Activated naive CD8-positive, alpha-beta T cell treated with anti-CD3 and anti-CD28 coated beads, Interleukin-2, amount 50 U/mL, for 16 hours (primary cell): Measurements from ENCODE around the gene SLFN12L.
"Not testable (repeated sequence)": the region's sequence is repeated elsewhere in the genome, so short reads cannot be mapped to it uniquely, and the experiment has no call there.

ENCODE experiments used
- DNase-seq: peaks from one replicate; pipeline ENCODE4 v3.0.0-alpha.2; 2020; ENCODE audit warnings: low read depth, low spot score

SLFN12L gene

GRCh38 chr17:35496451-35497290, 40.8 kb downstream of the SLFN12L start:
- DNase-seq, result no peak

- DNase-seq, result no peak
These were observed 44.4 kb downstream of the SLFN12L start for GRCh38 chr17:35493040-35493439.

- DNase-seq, result no peak
These were observed 46.1 kb downstream of the SLFN12L start for GRCh38 chr17:35491417-35491816.

DNA sequence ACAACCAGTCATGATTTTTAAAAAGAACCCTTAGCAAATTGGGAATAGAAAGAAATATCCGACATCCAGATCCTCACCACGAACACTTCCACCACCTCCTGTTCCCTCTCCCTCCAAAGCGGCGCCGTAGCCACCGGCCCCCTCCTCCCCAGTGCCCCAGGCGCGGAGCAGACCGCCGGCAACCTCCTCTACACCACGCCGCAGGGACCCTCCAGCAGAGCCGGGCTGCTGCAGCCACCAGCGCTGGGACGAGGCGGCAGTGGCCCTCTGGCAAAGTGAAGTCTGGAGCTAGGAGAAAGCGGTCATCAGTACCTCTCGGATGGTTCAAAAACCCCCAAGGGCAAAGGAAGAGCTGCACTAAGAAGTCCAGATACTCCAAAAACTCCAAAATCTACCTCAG, 47.5 kb downstream of the SLFN12L start:
- DNase-seq, result no peak

DNA sequence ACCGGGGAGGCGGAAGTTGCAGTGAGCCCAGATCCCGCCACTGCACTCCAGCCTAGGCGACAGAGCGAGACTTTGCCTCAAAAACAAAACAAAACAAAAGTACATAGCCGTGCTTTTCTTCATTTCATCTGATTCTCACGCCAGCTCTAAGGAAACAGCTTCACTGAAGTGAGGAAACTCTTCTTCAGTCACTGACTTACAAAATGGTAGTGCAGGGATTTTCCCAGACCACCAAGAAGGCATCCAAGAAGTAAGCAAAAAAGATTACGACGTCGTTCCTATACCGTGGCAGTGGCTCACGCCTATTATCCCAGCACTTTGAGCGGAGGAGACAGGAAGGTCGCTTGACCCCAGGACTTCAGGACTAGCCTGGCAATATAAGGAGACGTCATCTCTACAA, 48.5 kb downstream of the SLFN12L start:
- no peak for DNase-seq

DNA sequence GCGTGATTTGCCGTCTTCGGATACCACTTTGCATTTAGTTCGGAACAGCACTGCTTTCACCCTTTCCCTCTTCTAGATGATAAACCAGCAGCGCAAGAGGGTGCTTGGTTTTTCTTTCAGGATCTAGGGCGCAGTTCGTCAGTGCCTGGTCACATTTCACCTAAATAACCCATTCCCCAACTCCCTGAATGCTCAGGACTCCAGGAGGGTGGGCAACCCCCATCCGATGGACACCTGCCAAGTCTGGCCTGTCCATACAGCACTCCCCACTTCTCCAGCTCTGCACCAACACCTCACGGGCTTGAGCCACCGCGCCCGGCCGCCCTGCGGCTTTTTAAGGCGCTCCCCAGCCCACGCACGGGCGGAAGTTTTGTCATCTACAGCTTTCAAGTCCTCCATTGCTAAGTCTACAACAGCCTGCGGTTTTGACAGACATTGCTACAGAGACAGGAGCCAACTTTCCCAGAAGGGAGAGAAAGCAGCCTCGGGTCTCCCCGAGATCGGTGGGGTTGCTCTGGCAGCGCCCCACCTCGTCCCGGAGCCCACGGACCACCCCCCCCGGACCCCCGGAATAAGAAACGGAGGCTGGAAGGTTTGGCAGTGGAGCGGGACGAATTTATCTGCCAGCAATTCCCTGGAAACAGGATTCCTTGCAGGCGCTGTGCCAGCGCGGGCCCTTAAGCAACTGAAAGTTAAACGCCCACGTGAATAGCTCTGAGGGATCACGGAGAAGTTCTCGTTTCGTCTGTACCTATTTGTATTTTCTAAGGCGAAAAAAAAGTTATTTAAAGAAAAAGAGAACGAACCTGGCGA, 50.4 kb downstream of the SLFN12L start:
- peak; percentile 60 for DNase-seq

DNA sequence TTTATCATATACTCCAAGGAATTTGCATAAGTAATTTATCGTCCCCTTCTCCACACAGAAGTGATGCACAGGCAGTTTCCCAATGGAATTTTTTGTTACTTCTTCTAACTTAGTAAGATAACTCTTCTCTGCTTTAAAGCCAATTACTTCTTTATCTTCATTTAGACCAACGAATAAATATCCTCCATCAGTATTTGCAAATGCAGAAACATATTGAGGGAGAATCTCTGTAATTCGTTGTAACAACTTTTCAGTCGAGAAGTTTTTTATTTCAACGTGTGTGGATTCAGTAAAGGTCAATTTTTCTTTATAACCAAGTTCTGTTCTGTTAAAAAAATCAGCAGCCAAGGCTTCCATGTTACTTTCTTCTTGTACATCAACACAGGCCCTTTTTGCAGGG, 58.2 kb downstream of the SLFN12L start:
- no peak for DNase-seq

GRCh38 chr17:35477248-35477647, 60.2 kb downstream of the SLFN12L start:
- DNase-seq, result no peak

- DNase-seq, result no peak
These were observed 61.1 kb downstream of the SLFN12L start for GRCh38 chr17:35476283-35476820.

- DNase-seq, result no peak
These were observed 69.0 kb downstream of the SLFN12L start for GRCh38 chr17:35468475-35468874.

GRCh38 chr17:35467824-35468223, 69.7 kb downstream of the SLFN12L start:
- DNase-seq, result no peak

DNA sequence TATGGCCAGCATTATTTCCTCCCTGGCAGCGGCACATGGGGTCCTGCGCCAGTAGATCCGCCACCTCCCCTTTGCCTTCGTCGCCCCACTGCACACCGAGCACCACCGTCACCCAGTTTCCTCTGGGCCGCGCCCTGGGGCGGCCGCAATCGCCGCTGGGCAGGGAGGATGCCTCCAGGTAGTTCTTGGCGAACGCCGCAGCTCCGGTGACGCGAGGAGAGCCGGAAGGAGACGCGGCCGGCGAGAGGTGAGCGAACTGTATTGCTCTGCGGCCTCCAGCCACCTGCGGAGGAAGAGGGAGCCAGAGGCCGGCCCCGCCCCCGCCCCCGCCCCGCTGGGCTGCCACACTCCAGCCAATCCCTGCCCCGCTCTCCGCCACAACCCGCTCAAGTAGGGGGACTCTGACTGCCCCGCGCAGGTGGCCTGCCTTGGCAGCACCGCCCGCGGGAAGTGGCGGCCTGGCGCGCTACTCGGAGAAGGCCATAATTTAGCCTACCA, 77.1 kb downstream of the SLFN12L start:
- DNase-seq, result no peak

GRCh38 chr17:35454035-35454434, 83.4 kb downstream of the SLFN12L start:
- not testable (repeated sequence) for DNase-seq

GRCh38 chr17:35453171-35453570, 84.3 kb downstream of the SLFN12L start:
- no peak for DNase-seq

DNA sequence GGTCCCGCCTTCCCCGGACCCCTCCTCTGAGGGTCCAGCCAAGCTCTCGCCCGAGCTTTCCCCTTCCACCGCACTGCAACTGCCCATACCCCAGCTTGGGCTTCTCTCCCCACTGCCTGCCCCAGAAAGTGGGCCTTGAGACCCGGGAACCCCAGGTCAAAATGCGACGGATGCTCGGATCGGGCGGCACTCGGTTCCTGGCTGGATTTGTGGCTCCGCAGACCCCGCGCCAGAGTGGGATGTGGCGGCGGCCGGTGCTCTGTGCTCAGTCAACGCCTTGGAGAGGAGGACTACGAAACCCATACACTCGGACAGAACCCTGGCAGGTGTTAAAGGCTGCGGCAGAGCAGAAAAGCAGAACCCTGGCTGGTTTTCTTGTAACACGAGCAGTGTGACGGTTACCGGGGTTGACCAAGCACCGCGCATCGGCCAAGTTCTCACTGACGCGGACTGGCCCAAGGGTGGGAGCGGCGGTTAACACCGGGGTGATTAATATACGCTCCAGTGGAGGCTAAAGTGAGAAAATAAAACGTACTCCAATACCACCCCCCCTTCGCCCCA, 88.0 kb downstream of the SLFN12L start:
- no peak for DNase-seq

DNA sequence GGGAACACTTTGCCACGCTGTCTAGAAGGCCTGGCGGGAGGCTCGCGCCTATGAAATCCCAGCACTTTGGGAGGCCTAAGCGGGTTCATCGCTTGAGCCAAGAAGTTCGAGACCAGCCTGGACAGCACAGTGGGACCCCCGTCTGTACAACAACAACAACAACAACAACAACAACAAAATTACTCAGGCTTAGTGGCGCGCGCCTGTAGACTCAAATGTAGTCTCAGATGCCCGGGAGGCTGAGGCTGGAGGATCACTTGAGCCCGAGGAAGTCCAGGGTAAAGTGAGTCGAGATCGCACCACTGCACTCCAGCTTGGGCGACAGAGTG, 88.6 kb downstream of the SLFN12L start:
- DNase-seq, result no peak

GRCh38 chr17:35448214-35448898, 89.1 kb downstream of the SLFN12L start, which contains the start of gene SLFN13:
Gene SLFN13 (minus strand): TSS chr17:35448766. CDS start chr17:35445680, 3,086 bp downstream.
- peak; percentile 87 for DNase-seq

DNA sequence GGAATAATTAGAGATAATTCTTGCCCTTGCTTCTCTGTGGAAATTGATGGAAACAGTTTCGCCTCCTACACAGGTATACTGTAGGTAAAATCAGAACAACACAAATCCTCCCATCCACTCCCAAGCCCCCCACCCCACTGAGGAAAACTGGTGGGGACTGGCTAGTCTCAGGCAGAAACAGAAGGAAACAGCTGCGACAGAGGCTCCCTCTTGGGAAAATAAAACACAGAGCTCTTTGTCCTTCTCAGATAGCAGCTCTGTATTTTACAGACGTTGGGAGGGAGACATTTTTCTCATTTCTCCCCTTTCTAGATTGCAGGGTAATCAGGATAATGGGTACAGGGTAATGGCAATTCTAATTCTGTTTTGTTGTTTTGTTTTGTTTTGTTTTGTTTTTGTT, 90.0 kb downstream of the SLFN12L start:
- DNase-seq, result no peak

- DNase-seq, result no peak
These were observed 99.0 kb downstream of the SLFN12L start for GRCh38 chr17:35438433-35438832.

DNA sequence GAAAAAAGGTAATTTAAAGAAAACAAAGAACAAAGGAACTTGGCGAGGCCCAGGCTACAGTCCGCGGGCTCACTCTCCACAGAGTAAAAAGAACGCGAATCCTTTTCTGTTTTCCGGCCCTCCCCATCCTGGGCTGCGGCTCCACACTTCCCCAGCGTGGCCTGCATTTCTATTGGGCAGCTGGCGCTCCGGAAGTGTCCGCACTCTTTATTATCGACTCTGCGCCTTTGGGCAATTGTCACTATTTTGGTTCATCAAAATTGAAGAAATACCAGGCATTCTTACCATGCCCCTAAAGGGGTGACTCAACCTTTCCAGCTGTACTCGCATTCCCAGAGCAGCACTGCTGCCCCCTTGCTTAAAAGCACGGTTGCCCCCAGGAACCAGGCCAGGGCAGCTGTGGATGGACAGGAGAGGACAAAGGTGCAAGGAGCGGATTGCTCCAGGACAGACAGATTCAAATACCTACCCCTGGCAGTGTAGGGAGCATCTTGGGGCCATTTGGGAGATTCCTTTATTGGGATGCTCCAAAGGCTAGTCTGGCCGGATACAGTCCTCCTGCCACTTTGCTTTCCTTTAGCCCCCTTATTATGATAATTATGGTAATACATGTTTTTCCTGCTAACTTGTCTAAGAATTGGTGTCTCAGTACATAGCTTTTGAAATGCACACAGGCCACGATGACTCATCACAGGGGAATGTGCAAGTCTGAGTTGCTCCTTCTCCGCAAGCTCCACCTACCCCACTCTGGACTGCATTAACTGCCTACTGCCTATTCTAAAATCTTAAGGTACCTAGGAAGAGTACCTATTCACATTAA, 104.2 kb downstream of the SLFN12L start:
- DNase-seq, result peak; percentile 33
